Astrocyte of the spinal cord (primary cell): Measurements from ENCODE around the gene NID2.

Experiments
- DNase-seq: peaks from one replicate; pipeline ENCODE4 v3.0.0; 2011; ENCODE audit warnings: low read depth, low spot score
- H3K4me3 ChIP-seq: 2 replicates; pipeline ENCODE4 v1.5.1; 2011; ENCODE audit warnings: low read depth, mild to moderate bottlenecking, low read length, moderate library complexity
- CTCF ChIP-seq: IDR thresholded peaks from 2 replicates; pipeline ENCODE4 v1.5.1; 2012; ENCODE audit warnings: low read depth, mild to moderate bottlenecking, low read length, inconsistent platforms
- in situ Hi-C: cut with HindIII; loops from 2 replicates; pipeline ENCODE4 v1.10.0; 2017; ENCODE audit warnings: low sequenced_read_pairs

Gene NID2

GRCh38 chr14:52067873-52068614 is 815 bp downstream of the NID2 start:
- DNase-seq = no peak
- peak overlapping the region; percentile 86 for H3K4me3 ChIP-seq
- no peak for TF ChIP-seq CTCF
- in situ Hi-C loops = no loop called here

GRCh38 chr14:52064174-52064573 is 4.7 kb downstream of the NID2 start:
- in situ Hi-C loops = no loop called here
- H3K4me3 ChIP-seq = no peak overlapping the region
- TF ChIP-seq CTCF = no peak
- DNase-seq = no peak

GRCh38 chr14:52063052-52063462 is 5.8 kb downstream of the NID2 start:
- in situ Hi-C loops = no loop called here
- no peak for TF ChIP-seq CTCF
- no peak for DNase-seq
- H3K4me3 ChIP-seq = no peak overlapping the region

GRCh38 chr14:52061890-52062289 is 7.0 kb downstream of the NID2 start:
- H3K4me3 ChIP-seq = no peak overlapping the region
- DNase-seq = no peak
- in situ Hi-C loops = no loop called here
- no peak for TF ChIP-seq CTCF

- DNase-seq = no peak
- H3K4me3 ChIP-seq = no peak overlapping the region
- in situ Hi-C loops = no loop called here
- TF ChIP-seq CTCF = no peak
These were observed 7.5 kb downstream of the NID2 start for GRCh38 chr14:52061390-52061789.

- in situ Hi-C loops = no loop called here
- no peak for TF ChIP-seq CTCF
- no peak overlapping the region for H3K4me3 ChIP-seq
- DNase-seq = no peak
These were observed 8.8 kb downstream of the NID2 start for GRCh38 chr14:52060080-52060479.

GRCh38 chr14:52059649-52060048 is 9.2 kb downstream of the NID2 start:
- in situ Hi-C loops = no loop called here
- TF ChIP-seq CTCF = no peak
- DNase-seq = peak; percentile 53

More at GRCh38 chr14:52059649-52060048, 9.2 kb downstream of the NID2 start:
- no peak overlapping the region for H3K4me3 ChIP-seq
